ENCODE results near the gene SLC19A1.

The SLC19A1 gene

DNA sequence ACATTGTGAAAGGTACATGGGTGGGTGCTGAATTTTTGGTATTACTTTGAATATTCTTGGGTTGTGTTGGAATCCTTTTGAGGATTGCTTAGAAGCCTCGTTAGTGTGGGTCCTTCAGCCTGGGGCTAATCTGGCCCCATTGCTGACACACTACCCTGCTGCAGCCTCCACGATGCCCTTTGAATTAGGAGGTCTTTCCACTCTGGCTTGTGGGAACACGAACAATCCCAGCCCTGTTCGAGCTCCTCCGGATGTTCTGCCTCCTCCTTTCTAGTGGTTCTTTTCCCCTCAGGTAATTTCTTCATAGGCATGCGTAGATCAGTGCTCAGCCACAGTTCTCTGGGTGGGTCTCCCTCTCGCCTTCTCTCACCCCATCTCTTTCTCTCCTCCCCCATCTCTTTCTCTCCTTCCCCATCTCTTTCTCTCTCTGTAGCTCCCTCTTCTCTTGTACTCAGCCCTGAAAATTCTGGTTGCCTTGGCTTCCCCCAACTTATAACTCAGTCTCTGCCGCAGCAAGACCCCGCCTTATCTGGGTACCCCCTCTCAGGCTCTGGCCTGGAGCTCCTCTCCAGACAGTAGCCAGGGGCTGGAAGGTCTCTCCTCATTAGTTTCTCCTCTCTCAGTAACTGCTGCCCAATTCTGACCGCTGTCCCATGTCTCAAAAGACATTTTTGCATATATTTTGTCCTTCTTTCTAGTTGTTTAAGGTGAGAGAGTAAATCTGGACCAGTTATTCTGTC lies 46.0 kb upstream of the SLC19A1 start:
- TF ChIP-seq, protein P1, sequence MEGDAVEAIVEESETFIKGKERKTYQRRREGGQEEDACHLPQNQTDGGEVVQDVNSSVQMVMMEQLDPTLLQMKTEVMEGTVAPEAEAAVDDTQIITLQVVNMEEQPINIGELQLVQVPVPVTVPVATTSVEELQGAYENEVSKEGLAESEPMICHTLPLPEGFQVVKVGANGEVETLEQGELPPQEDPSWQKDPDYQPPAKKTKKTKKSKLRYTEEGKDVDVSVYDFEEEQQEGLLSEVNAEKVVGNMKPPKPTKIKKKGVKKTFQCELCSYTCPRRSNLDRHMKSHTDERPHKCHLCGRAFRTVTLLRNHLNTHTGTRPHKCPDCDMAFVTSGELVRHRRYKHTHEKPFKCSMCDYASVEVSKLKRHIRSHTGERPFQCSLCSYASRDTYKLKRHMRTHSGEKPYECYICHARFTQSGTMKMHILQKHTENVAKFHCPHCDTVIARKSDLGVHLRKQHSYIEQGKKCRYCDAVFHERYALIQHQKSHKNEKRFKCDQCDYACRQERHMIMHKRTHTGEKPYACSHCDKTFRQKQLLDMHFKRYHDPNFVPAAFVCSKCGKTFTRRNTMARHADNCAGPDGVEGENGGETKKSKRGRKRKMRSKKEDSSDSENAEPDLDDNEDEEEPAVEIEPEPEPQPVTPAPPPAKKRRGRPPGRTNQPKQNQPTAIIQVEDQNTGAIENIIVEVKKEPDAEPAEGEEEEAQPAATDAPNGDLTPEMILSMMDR (conservative IDR thresholded peaks at IDR 0.05; ENCODE audit: low read depth, low read length): no peak
- no peak overlapping the region for H3K4me3 ChIP-seq (ENCODE audit: low read depth, low read length)
- DNase-seq (ENCODE audit: low read depth): no peak

DNA sequence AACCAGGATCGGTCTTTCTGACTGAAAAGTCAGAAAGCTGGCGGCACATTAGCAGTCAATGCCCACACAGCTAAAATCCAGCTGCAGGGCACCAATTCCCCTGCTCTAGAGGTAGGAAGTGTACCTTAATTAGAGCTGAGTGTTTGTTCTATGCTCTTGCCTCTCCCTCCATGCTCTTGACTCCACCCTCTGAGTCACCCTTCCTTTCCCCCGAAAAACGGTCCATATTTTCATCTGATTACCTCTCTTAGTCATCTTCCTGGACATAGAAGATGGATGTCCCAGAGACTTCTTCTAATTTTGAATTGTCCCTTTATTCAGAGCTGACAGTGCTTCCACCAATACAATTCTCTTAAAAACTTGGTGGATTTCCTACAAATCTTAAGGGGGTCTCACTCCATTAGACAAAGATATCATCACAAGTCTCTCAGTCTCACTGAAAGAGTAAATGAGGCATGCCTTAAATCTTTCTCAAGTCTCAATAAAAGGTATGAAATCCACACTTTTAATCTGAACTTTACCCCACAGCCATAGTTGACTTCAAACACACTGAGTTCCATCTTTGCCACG lies 44.1 kb upstream of the SLC19A1 start:
- no peak for DNase-seq (ENCODE audit: low read depth)
- TF ChIP-seq, protein P1 (conservative IDR thresholded peaks at IDR 0.05; ENCODE audit: low read depth, low read length): no peak
- no peak overlapping the region for H3K4me3 ChIP-seq (ENCODE audit: low read depth, low read length)

DNA sequence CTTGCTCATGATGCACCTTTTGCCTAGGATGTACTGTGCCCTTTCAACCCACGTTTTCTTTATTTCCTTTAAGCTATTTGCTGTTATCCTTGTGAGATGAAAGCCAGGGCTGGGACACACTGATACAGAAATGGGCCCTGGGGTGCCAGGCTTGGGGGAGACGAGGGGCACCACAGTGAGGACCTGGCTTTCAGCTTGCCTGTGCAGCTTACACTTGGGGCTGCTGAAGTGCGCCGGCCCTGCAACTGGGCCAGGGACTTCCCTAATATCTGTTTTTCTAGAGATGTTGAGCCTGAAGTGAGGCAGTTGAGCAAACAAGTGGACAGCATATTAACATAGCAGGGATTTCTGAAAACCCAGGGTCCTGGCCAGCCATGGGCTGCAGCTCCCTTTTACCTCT lies 42.5 kb upstream of the SLC19A1 start:
- H3K4me3 ChIP-seq (ENCODE audit: low read depth, low read length): no peak overlapping the region
- DNase-seq (ENCODE audit: low read depth): no peak
- TF ChIP-seq, protein P1 (conservative IDR thresholded peaks at IDR 0.05; ENCODE audit: low read depth, low read length): no peak

DNA sequence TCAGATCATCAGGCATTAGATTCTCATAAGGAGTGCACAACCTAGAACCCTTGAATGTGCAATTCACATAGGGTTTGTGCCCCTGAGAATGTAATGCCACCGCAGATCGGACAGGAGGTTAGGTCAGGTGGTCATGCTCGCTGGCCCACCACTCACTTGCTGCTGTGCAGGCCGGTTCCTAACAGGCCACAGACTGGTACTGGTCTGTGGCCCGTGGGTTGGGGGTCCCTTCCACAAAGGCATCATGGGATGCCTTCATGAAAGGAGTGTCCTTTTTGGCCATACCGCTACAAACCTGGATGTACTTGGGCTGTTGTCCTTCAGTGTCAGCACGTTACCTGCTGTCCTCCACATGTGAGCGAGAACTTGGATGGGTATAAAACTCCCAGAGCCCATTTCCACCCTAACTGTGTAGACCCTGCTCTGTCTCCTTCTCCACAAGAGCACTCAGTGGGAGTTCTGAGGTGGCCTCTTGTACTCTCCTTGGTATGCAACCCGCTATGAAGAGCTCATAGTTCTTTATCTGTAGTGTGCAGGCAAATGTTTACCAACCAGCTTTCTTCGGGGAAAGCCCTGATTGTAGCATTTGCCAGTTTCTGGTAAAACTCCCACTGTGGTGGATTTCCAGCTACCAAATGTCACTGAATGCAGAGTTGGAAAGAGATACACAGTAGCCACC lies 41.7 kb upstream of the SLC19A1 start:
- DNase-seq (ENCODE audit: low read depth): no peak
- H3K4me3 ChIP-seq (ENCODE audit: low read depth, low read length): no peak overlapping the region
- TF ChIP-seq, protein P1 (conservative IDR thresholded peaks at IDR 0.05; ENCODE audit: low read depth, low read length): no peak

DNA sequence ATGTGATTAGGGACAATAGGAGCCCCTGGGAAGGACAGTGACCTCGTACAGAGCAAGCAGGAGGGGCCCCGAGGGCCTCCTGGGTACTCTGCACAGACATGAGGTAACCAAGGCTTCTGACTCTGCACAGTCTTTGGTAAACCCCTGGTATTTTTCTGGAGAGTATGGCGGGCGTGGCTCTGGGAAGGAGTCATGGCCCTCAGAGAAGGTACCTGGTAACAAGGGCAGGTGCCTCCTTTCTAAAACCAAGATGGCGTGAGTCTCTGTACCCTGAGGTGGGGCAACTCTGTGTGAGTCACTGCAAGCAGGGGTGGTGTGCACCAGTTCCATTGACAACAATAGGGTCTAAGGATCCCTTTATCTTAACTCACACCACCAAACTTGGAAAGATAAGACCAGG lies 39.9 kb upstream of the SLC19A1 start:
- H3K4me3 ChIP-seq (ENCODE audit: low read depth, low read length): no peak overlapping the region
- TF ChIP-seq, protein P1 (conservative IDR thresholded peaks at IDR 0.05; ENCODE audit: low read depth, low read length): no peak
- no peak for DNase-seq (ENCODE audit: low read depth)

DNA sequence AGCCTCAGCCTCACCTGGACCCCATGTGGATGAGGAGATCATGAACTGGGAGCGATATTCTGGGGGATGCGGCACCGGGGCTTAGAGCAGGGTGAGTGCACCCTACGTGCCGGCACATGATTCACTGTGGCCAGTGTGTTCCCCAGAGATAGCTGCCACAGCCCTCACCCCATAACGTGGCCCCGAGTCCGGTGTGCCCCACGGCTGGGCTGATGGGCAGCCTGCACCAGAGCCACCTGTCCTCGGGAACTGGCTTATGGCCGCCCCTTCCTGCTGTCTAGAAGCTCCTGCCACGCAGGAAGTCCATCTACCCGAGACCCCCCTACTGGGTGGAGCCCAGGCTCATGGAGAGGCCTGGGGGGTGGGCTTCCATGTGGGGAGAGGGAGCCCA lies 39.1 kb upstream of the SLC19A1 start:
- TF ChIP-seq, protein P1 (conservative IDR thresholded peaks at IDR 0.05; ENCODE audit: low read depth, low read length): no peak
- H3K4me3 ChIP-seq (ENCODE audit: low read depth, low read length): no peak overlapping the region
- no peak for DNase-seq (ENCODE audit: low read depth)

All from choroid plexus epithelial cell (primary cell).